PC-9 (cell line): ENCODE results near the gene C3.

Experiments used
- CTCF ChIP-seq: fragments of 200-600 bp; sonication (generic); conservative IDR thresholded peaks from 2 replicates; pipeline ENCODE4 v1.6.1; 2017; ENCODE audit warnings: mixed run types, antibody characterized with exemption, mild to moderate bottlenecking, moderate library complexity
- EZH2 ChIP-seq: fragments of 200-600 bp; sonication (generic); IDR thresholded peaks from 2 replicates; pipeline ENCODE4 v1.8.0; 2017; ENCODE audit warnings: antibody characterized with exemption, low read depth

DNA sequence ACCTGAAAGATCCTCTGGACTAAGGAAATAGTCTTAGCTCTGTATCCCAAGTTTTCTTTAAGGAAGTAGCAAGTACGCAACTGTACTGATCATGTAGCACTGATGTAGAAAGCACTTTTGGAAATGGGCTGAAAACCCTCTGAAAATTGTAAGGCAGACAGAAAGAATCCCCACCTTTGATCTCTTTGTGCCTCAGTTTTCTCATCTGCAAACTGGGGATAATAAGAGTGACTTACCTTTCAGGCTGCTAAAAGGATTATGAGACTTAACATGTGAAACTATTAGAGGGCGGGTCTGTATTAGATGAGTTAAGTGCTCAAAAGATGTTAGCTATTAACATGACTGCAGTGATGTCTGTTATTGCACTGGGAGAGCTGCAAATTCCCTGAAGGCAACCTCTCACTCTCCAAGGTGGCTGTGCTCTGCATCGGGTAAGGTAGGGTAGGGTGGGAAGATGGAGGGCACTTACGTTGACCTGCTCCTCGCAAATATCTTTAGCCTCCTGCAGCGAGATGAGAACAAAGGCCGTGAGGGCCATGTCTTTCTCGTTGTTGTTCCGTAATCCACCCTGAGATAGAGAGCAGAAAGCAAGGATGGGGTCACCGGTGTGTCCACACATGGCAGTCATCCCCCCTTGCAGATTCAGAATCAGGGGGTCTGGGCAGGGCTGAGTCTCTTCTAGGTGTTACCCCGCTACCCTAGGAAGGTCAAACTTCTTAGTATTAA, 30.1 kb downstream of the C3 start:
- TF ChIP-seq EZH2 (no peak), CTCF (no peak)
